ENCODE measurements around the gene CFAP44. TPM values are rescaled to one million over a fixed set of nuclear protein-coding genes. Genes with fewer than 3 reads are reported as not detected.

CFAP44 gene
- total RNA-seq, 2 donors from 2014 or later, result 9.3 to 9.9 TPM

Small RNAs within 50 kb of the gene (microRNA-seq; reads per million reads assigned to microRNA genes)
- gene MIR8076, result 0 reads per million in 2 donors

Other genes starting within 250 kb of the CFAP44 start
- gene BOC, start 229.9 kb downstream of the CFAP44 start, total RNA-seq, result 10 to 100 TPM in 1 of 2 donors, 1 to 10 TPM in 1; 4.2 to 10.6 TPM
- gene SPICE1, start 73.7 kb upstream of the CFAP44 start, total RNA-seq, result 10 to 100 TPM; 16.8 to 18.6 TPM
- gene SIDT1, start 91.1 kb upstream of the CFAP44 start, total RNA-seq, result 10 to 100 TPM; 50.8 to 65.7 TPM

Data from left colon (tissue), 2 donors.